ENCODE measurements around the gene TMEM263.

Gene TMEM263

GRCh38 chr12:106953352-106954250, 2.1 kb upstream of the TMEM263 start:
- no peak for DNase-seq

GRCh38 chr12:106954462-106955376, 988 bp upstream of the TMEM263 start:
- peak; percentile 22 for DNase-seq

- DNase-seq: peak; percentile 49
Observed at GRCh38 chr12:106956048-106956578, 406 bp downstream of the TMEM263 start.

- DNase-seq: no peak
Observed at GRCh38 chr12:106957583-106957982, 1.9 kb downstream of the TMEM263 start.

GRCh38 chr12:106960443-106960842, 4.7 kb downstream of the TMEM263 start:
- DNase-seq: no peak

- no peak for DNase-seq
Observed at GRCh38 chr12:106962286-106962685, 6.6 kb downstream of the TMEM263 start.

GRCh38 chr12:106964526-106964925, 8.8 kb downstream of the TMEM263 start:
- no peak for DNase-seq

- no peak for DNase-seq
Observed at GRCh38 chr12:106971065-106971464, 15.4 kb downstream of the TMEM263 start.

- no peak for DNase-seq
Observed at GRCh38 chr12:106973545-106973944, 17.8 kb downstream of the TMEM263 start.

- DNase-seq: no peak
Observed at GRCh38 chr12:106974511-106974910, 18.8 kb downstream of the TMEM263 start.

- no peak for DNase-seq
Observed at GRCh38 chr12:106975098-106975497, 19.4 kb downstream of the TMEM263 start.

GRCh38 chr12:106975993-106976658, 20.4 kb downstream of the TMEM263 start:
- no peak for DNase-seq

GRCh38 chr12:106976668-106977067, 21.0 kb downstream of the TMEM263 start:
- no peak for DNase-seq

- DNase-seq: no peak
Observed at GRCh38 chr12:106978035-106978800, 22.5 kb downstream of the TMEM263 start.

- DNase-seq: no peak
Observed at GRCh38 chr12:106980944-106981343, 25.2 kb downstream of the TMEM263 start.

GRCh38 chr12:106981788-106982187, 26.1 kb downstream of the TMEM263 start:
- no peak for DNase-seq

GRCh38 chr12:106982229-106982628, 26.5 kb downstream of the TMEM263 start:
- DNase-seq: no peak

GRCh38 chr12:106984588-106985137, 29.0 kb downstream of the TMEM263 start:
- no peak for DNase-seq

- no peak for DNase-seq
Observed at GRCh38 chr12:106985479-106985878, 29.8 kb downstream of the TMEM263 start.

- no peak for DNase-seq
Observed at GRCh38 chr12:106986135-106986534, 30.4 kb downstream of the TMEM263 start.

GRCh38 chr12:106986625-106987389, 31.1 kb downstream of the TMEM263 start, which contains the start of gene MTERF2:
Gene MTERF2, minus strand, starts transcription at chr12:106987146. Its CDS starts 8,432 bp downstream, at chr12:106978714.
- DNase-seq: peak; percentile 74

Data from activated CD8-positive, alpha-beta memory T cell treated with anti-CD3 and anti-CD28 coated beads, Interleukin-2, amount 50 U/mL, for 4 hours (primary cell).